Measurements from ENCODE around the gene ARSJ.

- no peak for TF ChIP-seq CTCF (IDR thresholded peaks at IDR 0.05; ENCODE audit: low read depth, low read length, poor library complexity, severe bottlenecking)
- no peak for TF ChIP-seq EZH2phosphoT487 (IDR thresholded peaks at IDR 0.05; ENCODE audit: borderline replicate concordance, low read length)
These were observed 94.2 kb downstream of the ARSJ start for GRCh38 chr4:113885291-113885690.

Measured in DOHH2 (cell line).